NCI-H2081 (cell line): ENCODE measurements around the gene TEX12.

ENCODE experiments used
- DNase-seq, 2 experiments: peaks; one replicate each; lab custom pipeline; 2025; lab: John Stamatoyannopoulos, UW

Gene TEX12

GRCh38 chr11:112212290-112212689 lies 45.1 kb downstream of the TEX12 start:
- DNase-seq, result no peak

- DNase-seq, result no peak
Observed at GRCh38 chr11:112212710-112213109, 45.5 kb downstream of the TEX12 start.

- DNase-seq, result no peak
Observed at GRCh38 chr11:112213753-112214152, 46.6 kb downstream of the TEX12 start.

GRCh38 chr11:112215621-112216020 lies 48.4 kb downstream of the TEX12 start:
- no peak for DNase-seq

GRCh38 chr11:112216561-112217105 lies 49.5 kb downstream of the TEX12 start:
- no peak for DNase-seq

- DNase-seq, result peak; percentile 73 to 80
Observed at GRCh38 chr11:112219476-112220232, 52.5 kb downstream of the TEX12 start.

- DNase-seq, result peak in 1 of 2 experiments; percentile 33
Observed at GRCh38 chr11:112221274-112221835, 54.2 kb downstream of the TEX12 start.
